Activated CD4-positive, alpha-beta T cell treated with anti-CD3 and anti-CD28 coated beads, Interleukin-2, amount 50 U/mL, for 1 hour (primary cell): Measurements from ENCODE around the gene NCOA3.
"Not testable (repeated sequence)": the region's sequence is repeated elsewhere in the genome, so short reads cannot be mapped to it uniquely, and the experiment has no call there.

Experiments
- DNase-seq: peaks from one replicate; pipeline ENCODE4 v3.0.0-alpha.2; 2020

Gene NCOA3

DNA sequence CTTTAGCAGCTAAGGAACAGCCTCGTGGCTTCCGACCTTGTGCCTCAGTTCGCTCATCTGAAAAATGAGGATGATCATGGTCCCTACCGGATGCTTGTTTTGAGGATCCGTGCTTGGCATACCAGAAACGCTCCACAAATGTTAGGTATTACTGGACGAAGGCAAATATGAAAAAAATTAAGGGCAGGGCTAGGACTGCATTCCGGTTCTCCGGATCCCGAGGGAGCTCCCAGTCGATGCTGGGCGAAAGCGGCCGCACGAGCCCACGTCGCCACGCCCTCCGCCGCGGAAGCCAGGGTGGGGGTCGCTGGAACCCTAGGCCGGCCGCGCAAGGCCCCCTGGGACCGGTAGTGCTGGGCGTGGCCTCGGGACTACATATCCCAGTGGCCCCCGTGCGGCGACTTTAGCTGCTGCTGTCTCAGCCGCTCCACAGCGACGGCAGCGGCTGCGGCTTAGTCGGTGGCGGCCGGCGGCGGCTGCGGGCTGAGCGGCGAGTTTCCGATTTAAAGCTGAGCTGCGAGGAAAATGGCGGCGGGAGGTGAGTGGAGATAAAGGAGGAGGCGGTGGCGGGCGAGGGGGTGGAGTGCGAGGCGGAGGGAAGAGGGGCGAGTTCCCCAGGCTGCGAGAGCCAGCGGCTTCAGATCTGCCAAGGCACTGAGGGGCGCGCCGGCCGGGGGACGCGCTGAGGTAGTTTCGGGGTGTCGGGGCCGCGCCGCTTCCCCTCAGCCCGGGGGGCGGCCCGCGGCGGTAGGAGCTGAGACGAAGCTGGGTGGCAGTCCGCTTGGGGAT, at the start of gene NCOA3:
TSS of gene NCOA3 (plus strand) at position 406 of the 789 bp plus-strand sequence. CDS start 120,361 bp downstream, outside the sequence.
- peak; percentile 91 for DNase-seq

DNA sequence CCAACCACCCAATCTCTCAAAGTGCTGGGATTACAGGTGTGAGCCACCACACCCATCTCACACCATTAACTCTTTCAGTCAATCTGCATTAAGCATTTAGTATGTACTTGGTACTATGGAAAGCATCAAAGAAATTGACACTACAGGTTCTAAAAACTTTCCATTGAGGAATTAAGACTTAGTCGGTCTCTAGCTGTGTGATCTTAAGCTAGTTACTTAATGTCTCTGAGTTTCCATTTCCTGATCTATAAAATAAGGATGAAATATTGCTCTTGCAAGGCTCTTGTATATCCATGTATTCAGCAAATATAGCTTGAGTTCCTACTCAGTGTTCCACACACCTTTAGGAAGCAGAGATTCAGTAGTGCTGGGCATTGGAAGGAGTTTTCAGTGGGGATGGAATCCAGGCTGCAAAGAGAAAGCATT, 48.9 kb upstream of the NCOA3 start:
- DNase-seq: no peak

DNA sequence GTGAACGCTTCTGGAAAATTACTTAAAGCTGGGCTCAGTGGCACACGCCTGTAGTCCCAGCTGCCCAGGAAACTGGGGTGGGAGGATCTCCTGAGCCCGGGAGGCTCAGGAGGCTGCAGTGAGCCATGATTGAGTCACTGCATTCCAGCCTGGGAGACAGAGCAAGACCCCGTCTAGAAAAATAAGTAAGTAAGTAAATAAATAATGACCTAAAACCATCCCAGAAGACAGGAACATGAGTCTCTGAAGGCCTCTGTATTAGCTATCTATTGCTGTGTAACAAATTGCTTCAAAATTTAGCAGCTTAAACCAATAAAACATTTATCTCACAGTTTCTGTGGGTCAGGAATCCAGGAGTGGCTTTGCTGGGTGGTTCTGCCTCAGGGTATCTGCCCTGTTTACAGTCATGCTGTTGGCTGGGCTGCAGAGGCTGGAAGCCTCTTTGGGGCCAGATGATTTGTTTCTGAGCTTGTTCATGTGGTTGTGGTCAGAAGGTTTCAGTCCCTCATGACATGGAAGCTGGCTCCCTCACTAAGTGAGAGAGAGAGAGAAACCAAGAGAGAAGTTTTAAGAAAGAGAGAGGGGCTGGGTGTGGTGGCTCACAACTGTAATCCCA, 48.4 kb upstream of the NCOA3 start:
- no peak for DNase-seq

DNA sequence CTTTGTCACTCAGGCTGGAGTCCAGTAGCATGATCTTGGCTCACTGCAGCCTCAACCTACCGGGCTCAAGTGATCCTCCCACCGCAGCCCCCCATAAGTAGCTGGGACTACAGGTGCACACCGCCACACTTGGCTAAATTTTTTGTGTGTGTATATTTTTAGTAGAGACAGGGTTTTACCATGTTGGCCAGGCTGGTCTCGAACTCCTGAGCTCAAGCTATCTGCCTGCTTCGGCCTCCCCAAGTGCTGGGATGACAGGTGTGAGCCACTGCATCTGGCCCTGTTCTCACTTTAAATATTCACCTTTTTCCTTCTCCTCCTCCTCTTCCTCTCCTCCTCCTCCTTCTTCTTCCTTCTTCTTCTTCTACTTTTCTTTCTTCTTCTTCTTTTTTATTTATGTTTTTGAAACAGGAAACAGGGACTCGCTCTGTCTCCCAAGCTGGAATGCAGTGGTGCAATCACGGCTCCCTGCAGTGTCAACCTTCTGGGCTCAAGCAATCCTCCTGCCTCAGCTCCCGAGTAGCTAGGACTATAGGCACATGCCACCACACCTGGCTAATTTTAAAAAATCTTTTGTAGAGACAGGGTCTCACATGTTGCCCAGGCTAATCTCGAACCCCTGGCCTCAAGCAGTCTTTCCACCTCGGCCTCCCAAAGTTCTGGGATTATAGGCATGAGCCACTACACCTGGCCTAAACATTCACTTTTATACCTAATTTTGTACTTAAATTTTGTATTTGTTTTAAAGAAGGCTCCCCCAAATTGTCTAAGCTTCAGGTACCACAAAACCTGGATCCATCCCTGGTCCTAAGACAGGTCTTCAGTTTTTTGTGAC, 47.2 kb upstream of the NCOA3 start:
- DNase-seq: no peak

DNA sequence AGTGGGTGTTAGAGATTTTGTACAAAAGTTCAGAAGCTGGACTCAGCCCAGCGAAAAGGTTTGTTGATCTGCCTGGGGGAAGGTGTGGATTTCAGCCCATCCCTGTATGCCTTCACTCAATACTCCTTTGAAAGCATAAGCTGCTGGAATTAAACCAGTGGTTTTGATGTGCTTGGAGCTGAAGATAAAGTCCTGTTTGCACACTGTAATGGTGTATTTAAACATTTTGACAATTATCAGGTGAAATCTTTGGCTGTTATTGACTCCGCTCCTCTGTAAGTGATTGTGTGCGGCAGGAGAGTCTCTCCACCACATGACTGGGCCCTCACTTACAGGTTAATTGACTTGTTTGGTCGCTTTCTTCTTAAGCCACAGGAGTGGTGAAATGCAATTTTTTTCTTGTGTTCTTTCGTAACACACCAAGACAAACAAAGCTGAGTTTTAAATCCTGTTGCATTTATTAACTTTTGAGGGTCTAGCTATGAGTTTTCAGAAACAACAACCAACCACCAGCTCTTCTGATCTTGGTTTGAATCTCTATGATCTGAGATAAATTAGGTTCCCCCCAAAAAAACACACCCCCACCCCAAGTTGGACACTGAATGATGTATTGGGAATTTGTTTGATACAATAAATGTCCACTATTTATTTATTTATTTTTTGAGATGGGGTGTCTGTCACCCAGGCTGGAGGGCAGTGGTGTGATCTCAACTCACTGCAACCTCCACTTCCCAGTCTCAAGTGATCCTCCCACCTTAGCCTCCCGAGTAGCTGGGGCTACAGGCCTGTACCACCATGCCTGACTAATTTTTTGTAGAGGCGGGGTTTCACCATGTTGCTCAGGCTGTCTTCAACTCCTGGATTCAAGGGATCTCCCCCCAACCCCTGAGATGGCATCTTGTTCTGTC, 46.3 kb upstream of the NCOA3 start:
- DNase-seq: no peak

DNA sequence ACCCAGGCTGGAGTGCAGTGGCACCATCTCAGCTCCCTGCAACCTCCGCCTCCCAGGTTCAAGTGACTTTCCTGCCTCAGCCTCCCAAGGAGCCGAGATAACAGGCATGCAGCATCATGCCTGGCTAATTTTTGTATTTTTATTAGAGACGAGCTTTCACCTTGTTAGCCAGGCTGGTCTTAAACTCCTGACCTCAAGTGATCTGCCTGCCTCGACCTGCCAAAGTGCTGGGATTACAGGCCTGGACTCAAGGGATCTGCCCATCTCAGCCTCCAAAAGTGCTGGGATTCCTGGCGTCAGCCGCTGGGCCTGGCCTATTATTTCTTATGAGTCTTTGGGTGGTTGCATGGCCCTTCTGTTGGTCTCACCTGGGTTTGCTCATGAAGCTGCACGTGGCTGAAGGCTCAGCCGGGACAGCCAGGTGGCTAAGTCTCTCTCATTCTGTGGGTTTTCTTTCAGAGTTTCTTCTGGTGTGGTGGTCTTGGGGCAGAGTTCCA, 45.6 kb upstream of the NCOA3 start:
- no peak for DNase-seq

DNA sequence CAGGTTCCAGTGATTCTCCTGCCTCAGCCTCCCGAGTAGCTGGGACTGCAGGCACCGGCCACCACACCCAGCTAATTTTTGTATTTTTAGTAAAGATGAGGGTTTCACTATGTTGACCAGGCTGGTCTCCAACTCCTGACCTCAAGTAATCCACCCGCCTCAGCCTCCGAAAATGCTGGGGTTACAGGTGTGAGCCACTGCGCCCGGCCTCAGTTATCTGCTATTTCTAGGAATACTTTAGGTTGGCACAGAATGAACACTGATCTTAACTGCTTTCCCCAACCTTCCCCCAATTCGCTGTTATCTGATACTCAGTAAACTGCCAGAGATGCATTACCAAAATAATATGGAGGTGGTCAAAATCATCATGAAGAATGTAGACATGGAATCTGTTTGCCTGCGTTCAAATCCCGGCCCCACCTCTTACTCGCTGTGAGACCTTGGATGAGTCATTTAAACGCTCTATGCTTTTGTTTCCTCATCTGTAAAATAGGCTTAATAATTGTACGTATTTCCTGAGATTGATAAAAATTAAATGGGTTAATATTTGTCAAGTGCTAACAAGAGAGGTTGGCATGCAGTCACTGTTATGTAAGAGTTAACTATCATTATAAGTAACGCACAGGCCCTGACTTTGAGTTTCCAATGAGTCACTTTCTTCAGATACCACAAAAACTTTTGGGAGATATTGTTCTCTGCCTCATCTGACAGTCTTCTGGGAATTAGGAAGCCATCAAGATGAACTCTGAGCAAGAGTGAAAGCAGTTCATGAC, 44.5 kb upstream of the NCOA3 start:
- no peak for DNase-seq

DNA sequence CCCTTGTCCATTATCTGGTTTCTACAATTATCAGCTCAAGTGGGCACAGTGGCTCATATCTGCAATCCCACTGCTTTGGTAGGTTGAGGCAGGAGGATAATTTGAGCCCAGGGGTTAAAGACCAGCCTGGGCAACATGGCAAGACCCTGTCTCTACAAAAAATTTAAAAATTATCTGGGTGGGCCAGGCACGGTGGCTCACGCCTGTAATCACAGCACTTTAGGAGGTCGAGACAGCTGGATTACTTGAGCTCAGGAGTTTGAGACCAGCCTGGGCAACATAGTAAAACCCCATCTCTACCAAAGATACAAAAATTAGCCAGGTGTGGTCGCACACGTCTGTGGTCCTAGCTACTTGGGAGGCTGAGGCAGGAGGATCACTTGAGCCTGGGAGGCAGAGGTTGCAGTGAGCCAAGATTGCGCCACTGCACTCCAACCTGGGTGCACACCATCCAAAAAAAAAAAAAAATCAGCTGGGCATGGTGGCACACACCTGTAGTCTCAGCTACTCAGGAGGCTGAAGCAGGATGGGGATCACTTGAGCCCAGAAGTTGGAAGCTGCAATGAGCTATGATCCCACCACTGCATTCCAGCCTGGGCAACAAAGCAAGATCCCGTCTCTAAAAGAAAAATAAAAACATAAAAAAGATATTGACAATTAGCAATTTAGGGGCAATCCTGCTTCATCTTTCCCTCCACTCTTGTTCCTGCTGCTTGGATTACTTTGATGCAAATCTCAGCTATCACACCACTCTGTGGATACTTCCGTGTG, 43.2 kb upstream of the NCOA3 start:
- not testable (repeated sequence) for DNase-seq

DNA sequence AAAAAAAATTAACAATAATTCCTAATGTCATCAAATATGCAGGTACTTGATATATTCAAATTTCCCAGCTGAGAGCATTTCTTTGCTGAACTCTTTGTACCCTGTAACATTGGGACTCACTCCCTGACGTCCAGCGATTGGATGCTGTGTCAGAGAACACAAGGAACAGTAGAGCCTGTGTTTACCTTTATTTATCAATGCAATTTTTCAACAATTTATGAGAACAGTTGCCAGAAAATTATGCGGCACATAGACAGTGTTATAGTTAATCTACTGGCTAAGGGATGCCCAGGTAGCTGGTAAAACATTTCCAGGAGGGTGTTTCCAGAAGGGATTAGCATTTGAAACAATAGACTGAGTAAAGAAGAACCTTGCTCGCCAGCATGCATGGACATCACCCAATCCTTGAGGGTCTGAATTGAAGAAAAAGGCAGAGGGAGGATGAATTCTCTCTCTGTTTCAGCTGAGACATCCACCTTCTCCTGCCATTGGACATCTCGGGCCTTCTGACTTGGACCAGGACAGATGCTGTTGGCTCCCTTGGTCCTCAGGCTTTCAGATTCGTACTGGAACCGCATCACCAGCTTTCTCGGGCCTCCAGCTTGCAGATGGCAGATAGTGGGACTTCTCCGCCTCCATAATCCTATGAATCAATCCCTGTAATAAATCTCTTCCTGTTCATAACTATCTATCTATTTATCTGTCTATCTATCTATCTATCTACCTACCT, 42.2 kb upstream of the NCOA3 start:
- no peak for DNase-seq

DNA sequence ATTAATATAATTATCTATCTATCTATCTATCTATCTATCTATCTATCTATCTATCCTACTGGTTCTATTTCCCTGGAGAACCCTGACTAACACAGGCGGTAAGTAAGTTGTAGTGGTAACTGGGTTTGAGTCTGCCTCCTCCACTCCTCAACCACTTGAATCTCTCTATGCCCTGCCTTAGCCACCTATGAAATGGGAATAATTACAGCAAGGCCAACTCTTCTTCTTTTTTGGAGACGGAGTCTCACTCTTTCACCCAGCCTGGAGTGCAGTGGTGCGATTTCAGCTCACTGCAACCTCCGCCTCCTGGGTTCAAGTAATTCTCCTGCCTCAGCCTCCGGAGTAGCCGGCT, 41.0 kb upstream of the NCOA3 start:
- not testable (repeated sequence) for DNase-seq

DNA sequence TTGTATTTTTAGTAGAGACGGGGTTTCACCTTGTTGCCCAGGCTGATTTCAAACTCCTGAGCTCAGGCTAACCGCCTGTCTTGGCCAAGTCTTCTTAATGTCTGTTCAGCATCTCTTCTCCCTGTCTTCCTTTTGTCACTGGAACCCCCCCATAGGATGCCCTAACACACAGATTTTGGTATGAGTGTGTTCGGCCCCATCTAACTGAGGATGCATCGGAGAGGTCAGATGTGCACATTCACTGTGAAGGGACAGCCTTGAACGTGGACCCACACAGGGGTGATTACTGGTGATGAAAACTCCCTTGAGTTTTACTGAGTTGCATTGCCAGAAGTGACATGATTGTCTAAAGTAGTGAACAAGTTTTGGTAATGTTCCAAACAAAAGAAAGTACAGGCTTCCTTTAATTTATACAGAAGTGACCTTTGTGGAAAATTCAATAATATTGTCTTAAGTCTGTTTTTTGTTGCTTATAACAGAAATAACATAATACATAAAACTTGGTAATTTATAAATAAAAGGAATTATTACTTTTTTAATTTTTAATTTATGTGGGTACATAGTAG, 40.5 kb upstream of the NCOA3 start:
- no peak for DNase-seq

DNA sequence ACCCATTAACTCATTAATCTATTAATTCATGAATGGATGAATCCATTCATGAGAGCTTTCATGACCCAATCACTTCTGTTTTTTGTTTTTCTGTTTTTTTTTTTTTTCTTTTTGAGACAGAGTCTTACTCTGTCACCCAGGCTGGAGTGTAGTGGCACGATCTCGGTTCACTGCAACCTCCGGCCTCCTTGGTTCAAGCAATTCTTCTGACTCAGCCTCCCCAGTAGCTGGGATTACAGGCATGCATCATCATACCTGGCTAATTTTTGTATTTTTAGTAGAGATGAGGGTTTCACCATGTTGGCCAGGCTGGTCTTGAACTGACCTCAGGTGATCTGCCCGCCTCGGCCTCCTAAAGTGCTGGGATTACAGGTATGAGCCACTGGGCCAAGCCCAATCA, 39.8 kb upstream of the NCOA3 start:
- DNase-seq: not testable (repeated sequence)

DNA sequence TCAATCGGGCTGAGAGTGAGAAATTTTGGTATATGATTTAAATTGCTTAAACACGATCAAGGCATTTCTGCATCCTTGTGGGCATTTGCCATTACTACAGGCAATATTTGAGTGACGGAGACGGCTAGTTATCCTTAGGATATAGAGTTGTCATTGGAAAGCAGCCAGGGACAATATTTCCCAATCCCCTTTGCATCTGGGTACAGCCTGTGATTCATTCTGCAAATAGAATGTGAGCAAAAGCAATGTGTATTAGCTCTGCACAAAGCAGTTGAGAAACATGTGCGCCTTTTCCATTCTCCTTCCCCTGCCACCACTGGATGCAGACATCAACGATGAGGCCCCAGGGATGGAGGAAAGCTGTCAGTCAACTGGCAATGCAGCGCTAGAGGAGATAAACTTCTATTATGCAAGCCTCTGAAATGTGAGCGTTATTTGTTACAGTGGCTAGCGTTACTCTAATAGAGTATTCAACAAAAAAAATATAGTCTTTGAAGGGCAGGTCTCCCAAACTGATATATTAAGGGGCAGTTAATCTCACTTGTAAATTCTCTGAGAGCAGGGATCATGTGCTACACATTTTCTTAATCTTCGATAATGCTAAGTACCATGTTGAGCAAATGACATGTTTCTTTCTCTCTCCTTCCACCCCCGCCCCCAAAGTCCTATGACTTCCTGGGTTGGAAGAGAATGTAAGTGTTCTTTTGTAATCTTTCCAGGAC, 37.1 kb upstream of the NCOA3 start:
- DNase-seq: no peak

DNA sequence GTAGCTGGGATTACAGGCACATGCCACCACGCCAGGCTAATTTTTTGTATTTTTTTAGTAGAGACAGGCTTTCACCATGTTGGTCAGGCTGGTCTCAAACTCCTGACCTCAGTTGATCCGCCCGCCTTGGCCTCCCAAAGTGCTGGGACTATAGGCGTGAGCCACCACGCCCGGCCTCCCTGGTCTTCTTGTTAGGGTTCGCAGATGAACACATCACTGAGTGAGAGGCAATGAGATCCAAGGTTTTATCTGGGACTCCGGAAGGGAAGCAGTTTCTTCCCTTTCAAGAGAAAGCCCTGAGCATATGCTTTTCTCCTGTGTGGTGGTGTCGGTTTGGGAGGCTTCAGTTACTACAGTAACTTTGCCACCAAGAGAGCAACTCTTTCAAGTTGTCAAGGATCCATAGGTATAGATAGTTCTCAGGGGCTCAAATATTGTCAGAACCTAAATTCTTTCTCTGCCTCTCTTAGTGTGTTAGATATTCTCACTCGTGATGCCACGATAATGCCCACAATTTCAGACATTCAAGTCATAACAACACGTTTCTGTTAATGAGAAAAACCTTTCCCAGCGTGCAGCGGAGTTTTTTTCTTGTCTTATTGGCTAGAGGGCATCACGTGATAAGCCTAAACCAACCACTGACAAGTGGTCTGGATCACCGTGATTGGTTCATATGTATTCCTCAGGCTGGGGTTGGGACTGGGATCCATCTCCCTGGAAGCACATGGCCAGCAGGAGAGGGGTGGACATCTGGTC, 36.2 kb upstream of the NCOA3 start:
- no peak for DNase-seq

DNA sequence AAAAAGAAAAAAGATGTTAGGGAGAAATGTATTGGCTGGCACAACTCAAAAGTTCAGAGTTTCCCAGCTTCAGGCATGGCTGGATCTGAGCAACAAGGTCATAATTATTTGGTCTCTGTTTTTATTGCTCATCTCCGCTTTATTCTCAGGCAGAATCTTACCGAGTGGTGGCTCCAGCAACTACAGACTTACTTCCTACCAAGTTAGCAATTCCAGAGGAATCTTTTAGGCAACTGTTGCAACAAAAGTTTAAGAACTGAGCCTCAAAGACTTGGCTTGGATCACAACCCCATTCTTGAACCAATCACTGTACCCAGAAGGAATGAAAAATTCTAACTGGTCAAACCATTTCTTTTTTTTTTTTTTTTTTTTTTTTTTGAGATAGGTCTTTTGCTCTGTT, 35.5 kb upstream of the NCOA3 start:
- no peak for DNase-seq

DNA sequence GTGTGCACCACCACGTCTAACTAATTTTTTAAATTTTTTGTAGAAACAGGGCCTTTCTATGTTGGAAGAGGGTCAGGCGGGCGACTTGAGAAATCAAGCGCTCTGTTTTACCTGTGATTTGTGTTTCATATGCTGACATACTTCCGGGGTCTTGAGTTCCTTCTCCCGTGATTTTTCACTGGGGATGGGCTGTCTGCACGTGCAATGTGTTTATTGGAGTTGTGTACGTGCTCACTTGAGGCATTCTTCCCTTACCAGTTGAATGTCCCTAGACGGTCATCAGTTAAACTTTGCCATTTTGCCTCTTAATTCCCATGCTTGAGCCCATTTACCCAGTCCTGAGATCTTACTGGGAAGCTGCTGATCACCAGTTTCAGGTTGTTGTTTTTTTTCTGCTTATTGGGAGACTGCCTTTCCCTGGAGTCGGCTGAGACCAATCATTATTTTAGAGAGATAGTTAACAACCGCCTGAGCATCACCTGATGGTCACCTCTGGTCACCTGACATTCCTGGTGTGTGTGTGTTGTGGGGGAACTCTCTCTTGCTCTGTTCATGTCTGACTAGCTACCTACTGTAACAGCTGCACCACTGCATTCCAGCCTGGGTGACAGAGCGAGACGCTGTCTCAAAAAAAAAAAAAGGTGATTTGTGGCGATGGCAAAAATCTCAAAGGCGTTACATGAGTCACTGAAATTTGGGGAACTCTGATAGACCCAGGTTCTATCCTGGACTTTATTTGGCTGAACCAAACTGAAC, 34.8 kb upstream of the NCOA3 start:
- DNase-seq: no peak

DNA sequence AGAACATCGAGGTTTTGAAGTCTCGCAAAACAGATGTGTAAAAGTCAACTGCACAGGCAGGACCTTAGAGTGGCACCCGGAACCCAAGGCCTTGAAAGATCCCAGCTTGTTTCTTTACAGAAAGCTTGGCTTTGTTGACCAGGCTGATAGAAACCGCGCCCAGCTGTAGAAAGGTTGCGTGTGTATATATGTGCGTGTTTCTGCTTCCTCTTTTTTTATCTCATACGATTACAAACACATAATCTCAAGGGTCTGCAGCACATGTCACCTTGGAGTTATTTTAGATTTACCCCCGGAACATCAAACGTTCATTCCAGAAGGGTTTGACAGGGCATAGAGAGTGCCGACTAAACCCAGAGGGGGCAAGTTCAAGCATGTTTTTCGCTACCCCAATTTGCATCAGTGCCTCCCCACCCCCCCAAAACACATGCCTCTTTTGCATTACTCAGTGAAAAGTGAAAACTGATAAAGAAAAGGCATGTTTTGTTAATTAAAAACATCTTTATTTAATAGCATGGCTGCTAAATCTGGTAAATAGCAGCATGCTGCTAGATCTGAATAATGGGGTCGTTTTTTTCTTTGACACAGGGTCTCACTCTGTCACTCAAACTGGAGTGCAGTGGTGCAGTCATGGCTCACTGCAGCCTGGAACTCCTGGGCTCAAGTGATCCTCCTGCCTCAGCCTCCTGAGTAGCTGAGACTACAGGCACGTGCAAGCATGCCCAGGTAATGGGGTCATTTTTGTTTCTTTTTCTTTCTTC, 33.2 kb upstream of the NCOA3 start:
- no peak for DNase-seq
